GM04503 (cell line): ENCODE data around the gene TNS4.

ENCODE experiments used
- DNase-seq: peaks from one replicate; pipeline ENCODE4 v3.0.0-alpha.2; 2012; ENCODE audit warnings: low read depth

The TNS4 gene

GRCh38 chr17:40493697-40494096 lies 7.7 kb downstream of the TNS4 start:
- no peak for DNase-seq

GRCh38 chr17:40491486-40491885 lies 9.9 kb downstream of the TNS4 start:
- DNase-seq = no peak

DNA sequence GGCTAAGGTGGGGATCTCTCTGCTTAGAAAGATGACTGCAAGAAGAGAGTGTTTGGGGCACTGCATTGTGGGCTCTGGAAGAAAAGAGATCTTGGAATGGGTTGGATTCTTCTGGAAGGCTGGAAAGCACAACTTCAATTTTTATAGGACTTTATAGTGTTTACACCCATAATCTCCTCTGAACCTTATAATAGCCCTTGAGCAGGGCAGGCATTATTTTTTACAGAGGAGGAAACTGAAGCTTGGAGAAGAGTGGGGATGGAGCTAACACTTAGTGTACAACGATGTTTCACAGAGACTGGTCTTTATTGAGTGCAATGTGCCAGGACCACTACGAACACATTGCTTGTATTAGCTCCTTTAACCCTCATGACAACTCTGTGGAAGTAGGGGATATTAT lies 10.4 kb downstream of the TNS4 start:
- no peak for DNase-seq

- no peak for DNase-seq
These were observed 11.1 kb downstream of the TNS4 start for GRCh38 chr17:40490289-40490853.

DNA sequence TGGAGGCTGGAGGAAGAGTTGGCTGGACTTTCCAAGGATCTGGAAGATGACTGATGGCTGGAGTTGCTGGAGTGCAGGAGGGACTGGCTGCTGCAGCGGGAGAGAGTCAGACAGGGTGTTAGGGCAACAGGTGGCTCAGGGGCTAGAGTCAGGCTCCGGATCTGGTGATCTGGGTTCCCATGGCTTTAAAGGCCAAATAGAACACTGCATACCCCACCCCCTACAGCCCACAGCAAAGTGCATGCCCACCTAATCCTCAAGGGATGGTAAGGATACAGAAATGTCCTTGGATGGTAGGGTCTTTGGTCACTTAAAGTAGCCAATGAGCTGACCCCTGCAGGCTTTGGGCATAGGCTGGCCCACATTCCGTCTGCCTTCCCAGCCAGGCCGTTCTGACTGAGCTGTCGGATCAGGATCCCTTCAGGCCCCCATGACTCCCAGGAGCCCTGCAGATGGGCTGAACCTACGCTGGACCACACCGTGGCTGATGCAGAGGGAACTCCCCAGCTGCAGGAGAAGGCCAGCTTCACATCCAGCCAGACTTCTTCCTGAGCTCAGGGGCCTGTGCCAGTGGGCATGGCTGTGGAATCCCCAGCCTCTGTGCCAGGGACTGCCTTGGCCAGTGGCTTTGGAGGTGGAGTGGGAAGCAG lies 13.9 kb downstream of the TNS4 start:
- DNase-seq = no peak

GRCh38 chr17:40486522-40487370 lies 14.7 kb downstream of the TNS4 start:
- DNase-seq = peak; percentile 43

DNA sequence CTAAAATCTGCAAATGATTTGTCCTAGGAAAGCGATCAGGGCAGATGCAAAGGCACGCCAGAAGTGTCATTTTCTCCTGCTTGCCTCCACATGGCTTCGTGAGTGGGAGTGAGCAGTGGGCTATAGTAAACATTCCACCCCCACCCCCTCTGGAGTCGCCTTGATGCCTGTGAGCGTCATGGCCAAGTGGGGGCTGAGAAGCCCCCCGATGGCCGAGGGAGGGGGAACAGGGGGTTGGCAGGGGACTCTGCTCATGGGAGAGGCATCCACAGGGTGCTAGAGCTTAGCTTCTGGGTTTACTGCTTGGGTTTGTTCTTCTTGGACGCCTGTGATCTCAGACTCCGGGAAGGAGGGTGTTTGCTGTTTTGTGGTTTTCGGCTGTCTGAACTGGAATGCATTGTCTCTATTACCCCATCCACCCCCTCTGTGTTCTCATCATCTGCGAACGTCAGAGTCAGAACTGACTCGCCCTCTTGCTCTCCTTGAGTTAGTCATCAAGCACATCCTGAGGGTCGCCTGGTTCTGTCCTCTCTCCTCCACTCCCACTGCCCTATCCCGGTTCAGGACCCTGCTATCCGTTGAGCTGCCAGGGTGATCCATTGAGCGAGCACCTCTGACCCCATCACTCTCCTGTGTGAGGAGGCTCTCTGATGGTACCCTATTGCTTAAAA lies 15.4 kb downstream of the TNS4 start:
- peak; percentile 97 for DNase-seq

GRCh38 chr17:40484973-40485530 lies 16.4 kb downstream of the TNS4 start:
- DNase-seq = no peak

DNA sequence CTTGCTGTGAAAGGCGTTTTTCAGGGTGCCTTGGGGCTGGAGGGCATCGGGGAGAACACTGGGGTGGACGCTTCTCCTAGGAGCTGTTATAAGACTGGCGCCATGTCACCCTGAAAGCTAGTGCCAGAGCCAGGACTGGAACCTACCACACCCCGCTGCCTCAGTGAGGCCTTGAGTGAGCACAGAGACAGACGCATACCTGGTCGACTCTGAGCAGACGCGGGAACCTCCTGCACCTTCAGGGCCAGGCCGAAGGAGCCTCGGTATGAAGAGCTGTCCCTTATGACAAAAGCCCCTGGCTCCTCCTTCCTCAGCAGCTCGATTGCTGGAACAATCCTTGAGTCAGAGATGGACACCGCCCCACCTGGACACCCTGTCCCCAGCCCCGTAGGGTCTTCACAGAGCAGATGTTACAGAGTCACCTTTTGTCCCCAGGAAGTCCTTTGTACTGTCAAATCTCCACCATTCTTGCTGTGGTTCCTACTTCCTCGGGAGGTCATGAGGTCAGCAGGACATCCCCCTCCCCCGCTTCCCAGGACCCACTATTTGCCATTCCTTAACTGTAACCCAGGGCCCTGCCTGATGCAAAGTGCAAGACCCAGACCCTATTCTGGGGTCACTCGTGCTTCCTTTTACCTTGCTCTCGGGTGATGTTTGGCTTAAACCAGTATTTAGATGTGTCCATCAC lies 17.0 kb downstream of the TNS4 start:
- no peak for DNase-seq

GRCh38 chr17:40483679-40484078 lies 17.7 kb downstream of the TNS4 start:
- DNase-seq = no peak

GRCh38 chr17:40482722-40483121 lies 18.7 kb downstream of the TNS4 start:
- no peak for DNase-seq

GRCh38 chr17:40481106-40481505 lies 20.3 kb downstream of the TNS4 start:
- DNase-seq = no peak

- no peak for DNase-seq
These were observed 20.9 kb downstream of the TNS4 start for GRCh38 chr17:40480501-40481003.

- DNase-seq = no peak
These were observed 21.5 kb downstream of the TNS4 start for GRCh38 chr17:40479754-40480480.

GRCh38 chr17:40478486-40478885 lies 22.9 kb downstream of the TNS4 start:
- no peak for DNase-seq

- DNase-seq = no peak
These were observed 23.6 kb downstream of the TNS4 start for GRCh38 chr17:40477796-40478195.

- DNase-seq = no peak
These were observed 26.1 kb downstream of the TNS4 start for GRCh38 chr17:40475234-40475908.

DNA sequence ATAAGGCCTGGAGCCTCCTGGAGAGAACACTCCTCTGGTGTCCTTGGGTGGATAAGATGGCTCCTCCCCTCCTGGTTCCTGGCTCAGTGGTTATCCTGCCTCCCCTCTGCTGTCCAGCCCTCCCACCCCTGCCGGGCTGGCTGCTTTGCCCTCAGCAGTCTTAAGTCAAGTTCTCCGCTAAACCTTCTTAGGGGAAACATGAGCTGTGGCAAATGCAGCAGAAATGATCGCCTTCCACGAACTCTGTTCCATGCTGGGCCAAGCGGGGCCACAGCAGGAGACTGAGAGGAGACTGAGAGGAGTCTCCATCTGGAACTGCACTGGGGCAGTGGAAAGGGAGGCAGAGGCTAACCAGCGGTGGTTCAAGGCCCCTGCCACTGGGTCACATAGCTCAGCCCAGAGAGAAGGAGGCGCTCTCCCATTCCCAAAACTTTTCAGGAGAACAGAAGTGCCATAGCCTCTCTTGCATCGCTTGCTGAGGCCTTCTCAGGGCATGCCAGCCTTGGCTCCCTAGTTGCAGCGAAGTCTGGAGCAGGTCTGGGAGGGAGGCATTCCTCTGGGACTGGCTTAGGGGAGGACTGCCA lies 26.9 kb downstream of the TNS4 start:
- no peak for DNase-seq

GRCh38 chr17:40473573-40474365 lies 27.7 kb downstream of the TNS4 start:
- DNase-seq = no peak
